ENCODE measurements around the gene HCFC2.

Gene HCFC2

DNA sequence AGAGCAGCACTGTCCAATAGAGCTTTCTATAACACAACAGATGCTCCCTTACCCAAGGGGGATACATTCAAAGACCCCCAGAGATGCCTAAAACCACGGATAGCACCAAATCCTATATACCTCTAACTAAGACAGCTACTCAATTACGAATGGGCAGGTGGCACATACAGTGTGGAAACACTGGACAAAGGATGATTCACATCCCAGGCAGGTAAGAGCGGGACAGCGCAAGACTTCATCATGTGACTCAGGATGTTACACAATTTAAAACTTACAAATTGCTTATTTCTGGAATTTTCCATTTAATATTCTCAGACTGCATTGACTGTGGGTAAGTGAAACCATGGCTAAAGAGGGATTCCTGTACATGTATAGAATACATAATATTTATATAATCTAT, 5.5 kb upstream of the HCFC2 start:
- H3K36me3 ChIP-seq (ENCODE audit: control insufficient read depth, low read length) = no peaks in the 10 kb centered on the region

GRCh38 chr12:104059963-104060362, 4.4 kb upstream of the HCFC2 start:
- Histone ChIP-seq H3F3A (ENCODE audit: control insufficient read depth, insufficient read depth) (no peaks in the 10 kb centered on the region), H4K20me1 (ENCODE audit: control insufficient read depth, insufficient read depth, low read depth, low read length) (no peaks in the 10 kb centered on the region), H3K4me2 (ENCODE audit: low read length) (no peak overlapping the region), H3K27me3 (ENCODE audit: control insufficient read depth, low read length) (peaks cover 47% of the 10 kb centered on the region), H3K9me2 (replicated peaks; ENCODE audit: control insufficient read depth, low read length) (no peaks in the 10 kb centered on the region), H3K4me1 (ENCODE audit: control insufficient read depth, low read length) (peaks cover 7% of the 10 kb centered on the region), H3K27ac (ENCODE audit: low read depth, low read length) (no peak overlapping the region), H3K79me2 (ENCODE audit: control insufficient read depth, low read length) (peaks cover 3% of the 10 kb centered on the region), H3K4me3 (ENCODE audit: low read length) (no peak overlapping the region), H3K36me3 (ENCODE audit: control insufficient read depth, low read length) (no peaks in the 10 kb centered on the region; the same call in 1 of the 2 replicates), H3K9me3 (ENCODE audit: control insufficient read depth, insufficient read depth, low read length) (no peaks in the 10 kb centered on the region)
- TF ChIP-seq EZH2phosphoT487 (IDR thresholded peaks at IDR 0.05; ENCODE audit: borderline replicate concordance, low read length) = no peak
- no peak for TF ChIP-seq CTCF (IDR thresholded peaks at IDR 0.05; ENCODE audit: low read depth, low read length, poor library complexity, severe bottlenecking)

More for the DNA sequence above, 5.5 kb upstream of the HCFC2 start:
- peaks cover 4% of the 10 kb centered on the region for H3K4me1 ChIP-seq (ENCODE audit: control insufficient read depth, low read length)
- peaks cover 50% of the 10 kb centered on the region for H3K27me3 ChIP-seq (ENCODE audit: control insufficient read depth, low read length)
- H3K79me2 ChIP-seq (ENCODE audit: control insufficient read depth, low read length) = no peaks in the 10 kb centered on the region
- no peak for TF ChIP-seq EZH2phosphoT487 (IDR thresholded peaks at IDR 0.05; ENCODE audit: borderline replicate concordance, low read length)
- TF ChIP-seq CTCF (IDR thresholded peaks at IDR 0.05; ENCODE audit: low read depth, low read length, poor library complexity, severe bottlenecking) = no peak
- H4K20me1 ChIP-seq (ENCODE audit: control insufficient read depth, insufficient read depth, low read depth, low read length) = no peaks in the 10 kb centered on the region
- no peaks in the 10 kb centered on the region for H3K9me3 ChIP-seq (ENCODE audit: control insufficient read depth, insufficient read depth, low read length)
- no peak overlapping the region for H3K27ac ChIP-seq (ENCODE audit: low read depth, low read length)
- H3F3A ChIP-seq (ENCODE audit: control insufficient read depth, insufficient read depth) = no peaks in the 10 kb centered on the region
- no peak overlapping the region for H3K4me3 ChIP-seq (ENCODE audit: low read length)
- H3K9me2 ChIP-seq (replicated peaks; ENCODE audit: control insufficient read depth, low read length) = no peaks in the 10 kb centered on the region
- no peak overlapping the region for H3K4me2 ChIP-seq (ENCODE audit: low read length)

GRCh38 chr12:104060791-104061190, 3.5 kb upstream of the HCFC2 start:
- H3K4me2 ChIP-seq (ENCODE audit: low read length) = no peak overlapping the region
- H3K79me2 ChIP-seq (ENCODE audit: control insufficient read depth, low read length) = peaks cover 12% of the 10 kb centered on the region
- no peak for TF ChIP-seq EZH2phosphoT487 (IDR thresholded peaks at IDR 0.05; ENCODE audit: borderline replicate concordance, low read length)
- no peak for TF ChIP-seq CTCF (IDR thresholded peaks at IDR 0.05; ENCODE audit: low read depth, low read length, poor library complexity, severe bottlenecking)
- no peak overlapping the region for H3K27ac ChIP-seq (ENCODE audit: low read depth, low read length)
- no peaks in the 10 kb centered on the region for H3K9me3 ChIP-seq (ENCODE audit: control insufficient read depth, insufficient read depth, low read length)
- H4K20me1 ChIP-seq (ENCODE audit: control insufficient read depth, insufficient read depth, low read depth, low read length) = no peaks in the 10 kb centered on the region
- no peaks in the 10 kb centered on the region for H3K9me2 ChIP-seq (replicated peaks; ENCODE audit: control insufficient read depth, low read length)
- H3F3A ChIP-seq (ENCODE audit: control insufficient read depth, insufficient read depth) = no peaks in the 10 kb centered on the region
- peaks cover 41% of the 10 kb centered on the region for H3K27me3 ChIP-seq (ENCODE audit: control insufficient read depth, low read length)
- no peaks in the 10 kb centered on the region; the same call in 1 of the 2 replicates for H3K36me3 ChIP-seq (ENCODE audit: control insufficient read depth, low read length)
- H3K4me1 ChIP-seq (ENCODE audit: control insufficient read depth, low read length) = peaks cover 15% of the 10 kb centered on the region
- H3K4me3 ChIP-seq (ENCODE audit: low read length) = no peak overlapping the region

GRCh38 chr12:104063712-104064030, 660 bp upstream of the HCFC2 start:
- Histone ChIP-seq H3K27me3 (ENCODE audit: control insufficient read depth, low read length) (peaks cover 25% of the 10 kb centered on the region), H3K27ac (ENCODE audit: low read depth, low read length) (no peak overlapping the region), H3K4me2 (ENCODE audit: low read length) (peak overlapping the region; percentile 92), H3K4me1 (ENCODE audit: control insufficient read depth, low read length) (peaks cover 18% of the 10 kb centered on the region), H3K79me2 (ENCODE audit: control insufficient read depth, low read length) (peaks cover 14% of the 10 kb centered on the region), H3K9me2 (replicated peaks; ENCODE audit: control insufficient read depth, low read length) (no peaks in the 10 kb centered on the region), H4K20me1 (ENCODE audit: control insufficient read depth, insufficient read depth, low read depth, low read length) (no peaks in the 10 kb centered on the region), H3F3A (ENCODE audit: control insufficient read depth, insufficient read depth) (no peaks in the 10 kb centered on the region), H3K36me3 (ENCODE audit: control insufficient read depth, low read length) (peaks cover 3% of the 10 kb centered on the region), H3K9me3 (ENCODE audit: control insufficient read depth, insufficient read depth, low read length) (no peaks in the 10 kb centered on the region), H3K4me3 (ENCODE audit: low read length) (peak overlapping the region; percentile 90)
- TF ChIP-seq CTCF (IDR thresholded peaks at IDR 0.05; ENCODE audit: low read depth, low read length, poor library complexity, severe bottlenecking) = no peak
- no peak for TF ChIP-seq EZH2phosphoT487 (IDR thresholded peaks at IDR 0.05; ENCODE audit: borderline replicate concordance, low read length)

All from DOHH2 (cell line).